Loucy (cell line): ENCODE data around the gene SLC38A10.

Experiments
- CTCF ChIP-seq: fragments of 200-600 bp; sonication (generic); conservative IDR thresholded peaks from 2 replicates; pipeline ENCODE4 v1.5.1; 2014; ENCODE audit warnings: mild to moderate bottlenecking, antibody characterized with exemption, low read length
- EZH2phosphoT487 ChIP-seq: fragments of 200-600 bp; IDR thresholded peaks from 2 replicates; pipeline ENCODE4 v1.6.1; 2018; ENCODE audit warnings: antibody characterized with exemption, mild to moderate bottlenecking, moderate library complexity, borderline replicate concordance

DNA sequence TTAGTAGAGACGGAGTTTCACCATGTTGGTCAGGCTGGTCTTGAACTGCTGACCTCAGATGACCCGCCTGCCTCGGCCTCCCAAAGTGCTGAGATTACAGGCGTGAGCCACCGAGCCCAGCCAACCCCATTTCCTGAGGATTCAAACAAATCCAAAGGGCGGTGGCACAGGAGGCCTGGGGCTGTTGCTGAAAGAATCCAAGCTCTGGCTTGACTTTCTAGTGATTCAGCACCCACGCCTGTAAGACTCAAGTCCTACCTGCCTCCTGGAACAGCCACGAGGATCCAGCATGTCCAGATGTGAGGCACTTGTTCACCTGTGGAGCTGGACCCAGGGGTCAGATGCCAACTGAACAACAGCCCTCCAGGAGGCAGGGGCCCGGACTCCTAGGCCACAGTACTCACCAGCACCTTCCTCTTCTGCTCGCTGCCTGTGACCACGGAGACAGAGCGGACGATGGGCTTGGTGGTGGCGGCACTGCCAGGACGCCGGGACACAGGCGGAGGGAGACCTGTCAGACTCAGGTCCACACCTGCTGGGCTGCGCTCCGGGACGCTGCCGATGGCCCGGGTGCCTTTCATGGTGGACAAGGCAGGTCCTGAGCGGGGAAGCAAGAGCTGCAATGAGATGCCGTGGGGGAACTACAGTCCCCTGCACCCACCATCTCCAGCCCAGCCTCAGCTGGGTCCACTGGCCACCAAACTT is 75.5 kb downstream of the SLC38A10 start:
- TF ChIP-seq CTCF (no peak), EZH2phosphoT487 (no peak)
